GM18511 (cell line): ENCODE data around the gene MMS22L.

Experiments used
- ATAC-seq: cut with Tn5 transposase; IDR thresholded peaks from one replicate; pipeline ENCODE4 v1.9.1; 2021; ENCODE audit warnings: mild to moderate bottlenecking, moderate library complexity; ENCODE audit not compliant: unreplicated experiment

MMS22L gene

DNA sequence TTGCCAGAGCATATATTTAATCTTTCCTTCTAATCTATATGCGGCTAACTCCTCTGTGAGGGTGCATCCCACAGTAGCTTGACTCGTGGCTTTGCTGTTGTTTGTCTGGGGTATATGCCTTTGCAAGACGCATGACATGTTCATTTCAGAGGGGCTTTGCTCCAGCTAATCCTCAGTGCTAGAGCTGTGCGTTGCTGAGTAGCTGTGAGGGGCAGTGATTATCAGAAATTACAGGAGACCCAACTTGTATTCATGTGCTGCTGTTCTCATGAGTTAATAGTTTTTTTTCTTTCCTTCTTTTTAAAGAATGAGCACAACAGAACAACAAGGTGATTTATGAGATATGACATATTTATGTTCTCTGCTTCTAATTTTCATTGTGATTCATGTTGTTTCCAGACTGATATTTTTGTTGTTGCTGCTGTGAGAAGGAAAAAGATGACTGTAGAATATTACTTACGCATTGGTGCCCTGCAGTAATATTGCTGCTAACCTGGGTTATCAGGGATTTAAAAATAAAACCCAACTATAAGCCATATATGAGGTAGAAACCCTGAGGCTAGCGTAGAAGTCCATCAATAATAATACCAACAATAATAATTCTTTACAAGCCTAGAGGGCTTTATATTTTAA, 190.2 kb downstream of the MMS22L start:
- no peak for ATAC-seq
